Measurements from ENCODE around the gene MRPL40.

GRCh38 chr22:19478901-19479354 is 46.6 kb downstream of the MRPL40 start, which contains the start of gene UFD1:
- TF ChIP-seq CTCF (IDR thresholded peaks at IDR 0.05; ENCODE audit: poor library complexity) (no peak), EZH2 (IDR thresholded peaks at IDR 0.05; ENCODE audit: borderline replicate concordance) (no peak)
